A673 (cell line): ENCODE measurements around the gene ELL2.

Experiments
- CTCF ChIP-seq: fragments of 300-800, 200-600 bp; sonication (generic); conservative IDR thresholded peaks from 2 replicates; pipeline ENCODE4 v1.5.1; 2017; ENCODE audit warnings: low read depth, mild to moderate bottlenecking, antibody characterized with exemption, low read length, moderate library complexity, mixed read lengths
- EZH2 ChIP-seq: fragments of 200-600 bp; sonication (generic); IDR thresholded peaks from 2 replicates; pipeline ENCODE4 v1.6.1; 2017; ENCODE audit warnings: borderline replicate concordance, low read depth, mild to moderate bottlenecking, mixed read lengths, antibody characterized with exemption, low read length; ENCODE audit not compliant: poor library complexity, severe bottlenecking

- TF ChIP-seq CTCF: no peak
- TF ChIP-seq EZH2: no peak
These were observed 99.6 kb downstream of the ELL2 start for GRCh38 chr5:95861864-95862561.
